K562 (cell line): ENCODE measurements around the gene ERAS. TPM values are rescaled to one million over a fixed set of nuclear protein-coding genes. Genes with fewer than 3 reads are reported as not detected.
A peak's percentile ranks its signal among the peaks of the same experiment; 100 is the strongest.

Experiments used
- CHD1 ChIP-seq: fragments of 200-600 bp; sonication (generic); IDR thresholded peaks from one replicate; pipeline ENCODE4 v1.6.1; 2012; ENCODE audit warnings: mild to moderate bottlenecking, moderate library complexity, low read length, inconsistent platforms
- HDAC8 ChIP-seq: fragments of 450-650 bp; IDR thresholded peaks from 2 replicates; pipeline ENCODE4 v1.6.1; 2016; ENCODE audit warnings: mild to moderate bottlenecking, missing genetic modification characterization, moderate library complexity, missing compliant biosample characterization
- REST ChIP-seq, 2 experiments: fragments of 450-650 bp; formaldehyde crosslinking in 1 of 2; IDR thresholded peaks; 2 replicates each; pipeline versions ENCODE4 v1.4.0 to v1.6.1; 2014 to 2020; ENCODE audit warnings: mild to moderate bottlenecking in 2 of 2, borderline replicate concordance in 1 of 2, low read depth in 1 of 2
- RNF2 ChIP-seq: sonication (generic); IDR thresholded peaks from 2 replicates; pipeline ENCODE4 v1.6.1; 2016
- SMAD1 ChIP-seq: fragments of 150-350 bp; IDR thresholded peaks from 2 replicates; pipeline ENCODE4 v1.6.1; 2014; ENCODE audit warnings: low read length, low read depth; ENCODE audit not compliant: partially characterized antibody
- ZBTB40 ChIP-seq, 2 experiments: fragments of 450-650 bp in 1 of 2; sonication (generic) in 1 of 2; formaldehyde crosslinking in 1 of 2; IDR thresholded peaks; 2 replicates each; pipeline versions ENCODE4 v1.7.1 to v1.9.0; 2016 to 2022; ENCODE audit warnings: inconsistent platforms in 1 of 2, mild to moderate bottlenecking in 1 of 2, missing genetic modification reagents in 1 of 2
- polyA plus RNA-seq, 8 experiments: library from polyadenylated mRNA; depleted of rRNA in 4 of 8; stranded (reverse) in 5 of 8; unstranded in 3 of 8; fragments of >200 nt; fragmentation: Nextera tagmentation in 2 of 8; fragmentation: Illumina TruSeq in 1 of 8; extraction: Ambion mirVana in 2 of 8; extraction: Trizol in 1 of 8; gene quantifications; 2 replicates each; pipeline versions ENCODE4 v1.2.1 to v1.2.3, GENCODE V29; 2011 to 2014; ENCODE audit warnings: inconsistent platforms in 1 of 8, missing spikeins in 1 of 8
- total RNA-seq, 7 experiments: library from RNA; depleted of rRNA in 6 of 7; stranded (reverse); fragments of >200 nt in 6 of 7; fragmentation: Illumina TruSeq in 2 of 7; extraction: Trizol in 2 of 7; gene quantifications; 2 replicates each; pipeline versions ENCODE4 v1.2.1 to v1.2.3, GENCODE V29; 2011 to 2021; ENCODE audit warnings: low replicate concordance in 1 of 7
- TF ChIP-seq, protein P1 (sequence below): fragments of 250-450 bp; sonication (Bioruptor Pico); IDR thresholded peaks from 2 replicates; pipeline ENCODE4 v1.4.0; 2020; ENCODE audit warnings: mild to moderate bottlenecking

The ERAS gene
- total and polyA plus RNA-seq, 9 of the 15 experiments (the other 6 are each of a cell fraction or from before 2014, with no cell fraction given) = 0.07 to 0.12 TPM; not detected in 7

DNA sequence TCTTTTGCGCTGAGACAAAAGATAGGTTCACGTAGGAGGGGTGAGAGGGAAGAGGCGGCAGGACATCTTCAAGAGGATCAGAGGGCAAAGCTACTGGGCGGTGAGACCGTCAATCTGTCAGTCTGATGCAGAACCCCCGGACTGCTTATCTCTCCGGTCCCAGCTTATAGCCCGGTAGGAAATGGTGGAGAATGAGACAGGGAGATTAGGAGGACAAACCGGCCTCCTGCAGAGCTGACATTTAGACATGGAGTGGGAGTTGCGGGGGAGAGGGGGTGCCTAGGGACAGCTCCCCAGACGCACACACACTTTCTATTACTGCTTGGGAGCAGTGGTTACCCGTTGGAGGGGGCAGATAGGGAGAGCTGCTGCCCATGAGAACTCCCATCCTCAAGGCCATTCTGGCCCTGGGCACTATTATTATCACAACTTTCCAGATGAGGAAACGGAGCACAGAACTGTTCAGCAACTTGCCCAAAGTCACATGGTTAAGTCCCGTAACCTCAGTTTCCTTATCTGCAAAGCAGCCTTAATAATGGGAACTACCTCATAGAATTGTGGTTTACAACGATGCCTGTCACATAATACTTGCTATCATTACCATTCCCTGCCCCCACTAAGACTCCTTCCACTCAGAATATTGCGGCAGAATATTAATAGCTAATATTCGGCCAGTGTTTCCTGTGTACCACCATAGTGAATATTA is 25.6 kb upstream of the ERAS start (continued):
- TF ChIP-seq ZBTB40 (IDR thresholded peaks at IDR 0.05) (0 out of 2 replicates have a peak, but pooled peaks have one; percentile 20), ZBTB40 (CRISPR knock-in tag; IDR thresholded peaks at IDR 0.05) (no peak), SMAD1 (peak; percentile 49), REST (IDR thresholded peaks at IDR 0.05; ENCODE audit: borderline replicate concordance) (peak; percentile 59), REST (CRISPR knock-in tag; IDR thresholded peaks at IDR 0.05; ENCODE audit: low read depth) (no peak), CHD1 (peak; percentile 89), HDAC8 (tag) (no peak), RNF2 (peak; percentile 99)
- TF ChIP-seq, protein P1, sequence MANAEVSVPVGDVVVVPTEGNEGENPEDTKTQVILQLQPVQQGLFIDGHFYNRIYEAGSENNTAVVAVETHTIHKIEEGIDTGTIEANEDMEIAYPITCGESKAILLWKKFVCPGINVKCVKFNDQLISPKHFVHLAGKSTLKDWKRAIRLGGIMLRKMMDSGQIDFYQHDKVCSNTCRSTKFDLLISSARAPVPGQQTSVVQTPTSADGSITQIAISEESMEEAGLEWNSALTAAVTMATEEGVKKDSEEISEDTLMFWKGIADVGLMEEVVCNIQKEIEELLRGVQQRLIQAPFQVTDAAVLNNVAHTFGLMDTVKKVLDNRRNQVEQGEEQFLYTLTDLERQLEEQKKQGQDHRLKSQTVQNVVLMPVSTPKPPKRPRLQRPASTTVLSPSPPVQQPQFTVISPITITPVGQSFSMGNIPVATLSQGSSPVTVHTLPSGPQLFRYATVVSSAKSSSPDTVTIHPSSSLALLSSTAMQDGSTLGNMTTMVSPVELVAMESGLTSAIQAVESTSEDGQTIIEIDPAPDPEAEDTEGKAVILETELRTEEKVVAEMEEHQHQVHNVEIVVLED = no peak
